C4-2B (cell line): ENCODE results near the gene NLGN2.

Experiments
- CTCF ChIP-seq: fragments of 450-650 bp; conservative IDR thresholded peaks from 2 replicates; pipeline ENCODE4 v1.5.1; 2017; ENCODE audit warnings: mild to moderate bottlenecking
- ZFX ChIP-seq: fragments of 450-650 bp; IDR thresholded peaks from 2 replicates; pipeline ENCODE4 v1.6.1; 2017

GRCh38 chr17:7417056-7417655 lies 9.5 kb downstream of the NLGN2 start:
- TF ChIP-seq CTCF: no peak
- TF ChIP-seq ZFX: no peak
